NCI-H2029 (cell line): ENCODE results near the gene GIMAP2.
"Not testable (repeated sequence)": the region's sequence is repeated elsewhere in the genome, so short reads cannot be mapped to it uniquely, and the experiment has no call there.

ENCODE experiments used
- DNase-seq: peaks from one replicate; lab custom pipeline; 2025; lab: John Stamatoyannopoulos, UW

The GIMAP2 gene

DNA sequence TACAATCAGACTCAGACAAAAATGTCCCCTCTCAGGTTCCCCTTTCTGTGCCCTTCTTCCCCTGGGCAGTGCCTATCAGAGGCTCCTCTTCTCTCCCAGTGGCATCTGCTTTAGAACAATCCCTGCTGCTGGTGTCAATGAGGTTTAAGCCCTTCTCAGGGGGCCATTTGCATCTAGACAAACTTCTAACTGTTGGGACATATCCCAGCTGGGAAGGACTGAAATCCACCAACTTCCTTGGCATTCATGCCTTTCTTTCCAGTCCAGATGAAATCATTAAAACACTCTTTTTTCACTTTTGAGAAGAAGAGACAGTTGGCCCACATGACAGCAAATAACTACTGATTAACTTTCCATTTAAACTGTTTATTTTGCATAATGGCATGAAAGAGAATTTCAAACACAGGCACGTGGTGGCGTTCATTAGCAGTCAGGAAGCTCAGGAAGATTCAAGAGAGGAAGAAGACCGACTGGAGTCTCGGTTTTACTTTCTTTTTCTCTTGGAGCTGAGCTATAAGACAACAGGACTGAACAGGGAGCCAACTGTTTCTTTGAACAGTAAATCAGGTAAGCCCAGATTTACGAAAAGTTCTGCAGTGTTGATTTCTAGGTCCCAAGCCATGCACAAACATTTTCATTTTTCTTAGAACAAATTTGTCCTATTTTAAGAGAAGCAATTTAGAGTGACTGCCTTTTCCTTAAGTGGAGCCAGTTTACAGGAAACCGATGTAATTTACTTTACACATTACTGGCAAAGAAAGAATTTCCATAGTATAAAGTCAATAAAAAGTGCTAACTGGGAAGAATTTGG is at the start of gene GIMAP2:
TSS of gene GIMAP2 (plus strand) at position 488 of the 811 bp plus-strand sequence. CDS start 1,354 bp downstream, outside the sequence.
- DNase-seq = no peak

GRCh38 chr7:150641854-150642253 is 43.7 kb upstream of the GIMAP2 start:
- DNase-seq = no peak

- DNase-seq = no peak
Observed at GRCh38 chr7:150642926-150643325, 42.6 kb upstream of the GIMAP2 start.

DNA sequence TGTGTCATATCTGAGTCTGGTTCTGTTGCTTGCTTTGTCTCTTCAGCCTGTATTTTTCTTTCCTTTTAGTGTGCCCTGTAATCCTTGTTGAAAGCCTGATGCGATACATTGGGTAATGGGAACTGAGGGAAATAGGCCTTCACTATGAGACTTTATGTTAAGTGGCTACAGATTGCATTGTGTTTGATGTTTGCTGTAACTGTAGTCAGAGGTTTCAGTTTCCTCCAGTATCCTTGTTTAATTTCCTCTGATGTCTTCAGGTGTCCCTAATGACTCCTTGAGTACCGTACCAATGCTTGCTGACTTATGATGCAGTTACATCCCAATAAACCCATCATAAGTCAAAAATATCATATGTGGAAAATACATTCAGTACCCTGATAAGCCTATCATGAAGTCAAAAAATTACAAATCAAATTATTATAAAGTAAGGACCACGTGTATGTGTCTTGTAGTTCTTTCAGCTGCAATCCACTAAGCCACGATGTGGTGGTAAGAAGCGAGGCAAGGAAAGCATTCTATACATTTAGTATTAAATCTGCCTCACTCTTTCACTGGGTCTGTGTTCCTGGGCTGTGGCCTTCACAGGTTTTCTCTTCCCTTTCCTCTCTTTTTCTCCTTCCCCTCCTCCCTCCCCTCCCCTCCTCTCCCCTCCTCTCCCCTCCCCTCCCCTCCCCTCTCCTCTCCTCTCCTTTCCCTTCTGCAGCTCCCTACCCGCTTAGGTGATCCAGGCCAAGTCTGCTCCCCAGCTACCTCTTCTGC is 40.1 kb upstream of the GIMAP2 start:
- DNase-seq = no peak

DNA sequence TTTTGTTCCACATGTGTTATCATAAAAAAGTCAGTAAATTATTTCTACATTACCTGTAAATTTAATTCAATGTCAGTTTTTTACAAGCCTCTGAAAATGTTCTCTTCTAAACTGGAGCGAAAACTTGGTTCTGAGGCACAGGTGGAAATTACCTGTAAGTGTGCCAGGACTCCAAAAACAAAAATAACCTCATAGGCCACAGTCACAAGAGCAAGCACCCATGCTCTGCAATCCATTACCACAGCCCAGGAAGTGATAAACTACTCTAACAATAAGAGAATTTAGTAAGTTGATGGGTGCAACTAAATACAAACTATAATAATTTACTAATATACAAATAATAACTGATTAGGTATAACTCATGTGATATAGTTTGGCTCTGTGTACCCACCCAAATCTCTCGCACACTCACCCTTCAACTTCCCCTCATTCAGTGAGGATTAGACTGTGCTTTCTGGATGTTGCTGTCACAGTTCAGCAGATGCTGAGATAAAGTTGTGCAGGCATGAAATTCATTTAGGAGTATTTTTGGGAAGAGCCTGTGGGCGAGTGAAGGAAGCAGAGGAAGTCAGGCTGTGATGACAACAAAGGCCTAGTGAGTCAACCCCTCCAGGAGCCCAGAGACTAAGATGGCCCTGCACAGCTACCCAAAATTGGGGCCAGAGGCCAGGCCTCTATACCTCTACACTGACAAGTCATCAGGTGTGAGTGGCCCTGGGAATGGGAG is 37.0 kb upstream of the GIMAP2 start:
- DNase-seq = no peak

DNA sequence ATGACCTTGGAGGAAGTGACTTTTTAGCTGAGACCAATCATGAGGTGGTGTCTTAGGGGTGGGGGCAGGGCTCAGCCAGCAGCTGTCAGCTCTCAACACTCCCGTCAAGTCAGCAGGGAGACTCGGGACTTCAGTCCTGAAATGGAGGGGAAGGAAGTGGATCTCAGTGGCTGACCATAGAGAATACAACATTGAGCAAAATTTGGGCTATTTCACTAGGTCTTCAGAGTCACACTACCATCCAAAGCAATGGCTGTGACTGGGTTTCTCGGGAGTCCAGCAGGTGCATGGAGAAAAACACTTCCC is 36.5 kb upstream of the GIMAP2 start:
- no peak for DNase-seq

GRCh38 chr7:150654692-150655091 is 30.8 kb upstream of the GIMAP2 start:
- no peak for DNase-seq

DNA sequence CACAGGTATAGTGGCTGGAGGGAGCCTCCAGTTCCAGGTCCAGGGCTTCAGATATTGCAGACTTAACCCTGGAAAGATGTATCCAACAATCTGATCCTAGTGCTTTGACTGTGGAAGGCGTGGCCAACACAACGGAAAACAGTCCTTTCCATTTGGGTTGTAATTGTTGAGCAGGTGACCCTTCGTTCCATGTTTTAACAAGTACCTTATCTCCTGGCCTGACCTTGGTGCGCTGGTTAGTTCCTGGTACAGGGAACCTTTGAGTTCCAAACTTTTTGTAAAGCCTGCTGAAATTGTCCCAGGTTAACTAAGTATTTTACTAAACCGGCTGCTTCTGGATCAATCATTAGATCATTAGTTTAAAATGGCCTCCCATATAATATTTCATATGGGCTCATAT is 29.5 kb upstream of the GIMAP2 start:
- no peak for DNase-seq

- DNase-seq = no peak
Observed at GRCh38 chr7:150657526-150657925, 28.0 kb upstream of the GIMAP2 start.

DNA sequence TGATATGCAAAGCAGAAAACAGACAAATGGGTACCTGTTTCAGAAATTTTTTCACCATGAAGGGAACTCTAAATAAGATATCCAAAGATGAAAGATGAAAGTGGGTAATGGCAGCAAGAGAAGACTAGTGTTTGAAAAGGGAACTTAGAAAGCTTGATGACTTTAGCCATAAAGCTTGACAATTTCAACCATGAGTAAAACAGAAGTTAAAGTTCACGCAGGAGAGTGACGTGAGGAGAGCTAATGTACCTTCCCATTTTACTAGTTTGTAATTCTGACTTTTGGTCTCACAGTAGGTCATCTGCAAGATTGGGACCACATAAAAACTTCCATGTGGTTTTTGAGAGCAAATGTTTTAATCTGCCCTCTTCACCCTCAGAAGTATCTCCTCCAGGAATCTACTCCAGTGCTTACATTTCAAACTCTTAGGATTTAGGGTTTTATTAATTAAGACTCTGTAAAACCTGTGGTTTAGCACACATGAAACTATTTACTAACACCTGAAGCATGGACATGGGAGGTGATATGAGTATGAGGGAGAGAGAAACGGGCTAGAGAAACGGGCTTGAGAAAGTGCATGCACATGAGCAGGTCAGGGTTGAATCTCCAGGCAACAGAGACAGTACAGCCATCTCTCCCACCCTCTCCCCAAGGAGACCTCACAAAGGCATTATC is 24.4 kb upstream of the GIMAP2 start:
- no peak for DNase-seq

GRCh38 chr7:150662821-150663220 is 22.7 kb upstream of the GIMAP2 start:
- not testable (repeated sequence) for DNase-seq

DNA sequence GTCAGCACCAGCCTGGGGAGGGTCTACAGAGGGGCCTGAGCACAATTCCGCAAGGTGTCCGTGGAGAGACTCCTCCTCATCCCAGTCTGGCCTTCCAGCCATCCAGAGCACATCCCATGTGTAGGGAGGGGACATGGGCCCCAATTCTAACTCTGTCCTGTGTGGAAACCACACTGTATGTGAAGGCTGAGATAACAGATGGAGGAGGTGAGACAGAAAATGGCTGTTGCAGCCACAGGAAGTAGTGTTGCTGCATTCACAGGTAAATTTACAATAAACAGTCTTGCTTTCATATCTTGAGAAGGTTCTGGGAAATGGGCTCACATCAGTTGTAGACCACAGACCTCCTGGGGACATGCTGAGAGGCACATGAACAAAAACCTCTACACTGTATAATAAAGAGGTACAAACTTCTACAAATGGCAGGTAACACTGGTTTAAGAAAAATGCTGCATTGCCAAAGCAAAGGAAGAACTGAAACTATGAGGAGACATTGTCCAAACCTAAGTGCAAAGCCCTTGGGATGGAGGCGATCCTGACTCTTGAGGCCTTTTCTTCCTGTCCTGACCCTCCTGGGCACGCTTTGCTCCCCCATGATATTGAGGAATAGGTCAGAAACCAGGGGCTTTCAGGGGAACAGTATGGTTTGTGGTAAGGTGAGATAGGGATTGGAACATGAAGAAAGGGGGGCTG is 21.6 kb upstream of the GIMAP2 start:
- DNase-seq = no peak

DNA sequence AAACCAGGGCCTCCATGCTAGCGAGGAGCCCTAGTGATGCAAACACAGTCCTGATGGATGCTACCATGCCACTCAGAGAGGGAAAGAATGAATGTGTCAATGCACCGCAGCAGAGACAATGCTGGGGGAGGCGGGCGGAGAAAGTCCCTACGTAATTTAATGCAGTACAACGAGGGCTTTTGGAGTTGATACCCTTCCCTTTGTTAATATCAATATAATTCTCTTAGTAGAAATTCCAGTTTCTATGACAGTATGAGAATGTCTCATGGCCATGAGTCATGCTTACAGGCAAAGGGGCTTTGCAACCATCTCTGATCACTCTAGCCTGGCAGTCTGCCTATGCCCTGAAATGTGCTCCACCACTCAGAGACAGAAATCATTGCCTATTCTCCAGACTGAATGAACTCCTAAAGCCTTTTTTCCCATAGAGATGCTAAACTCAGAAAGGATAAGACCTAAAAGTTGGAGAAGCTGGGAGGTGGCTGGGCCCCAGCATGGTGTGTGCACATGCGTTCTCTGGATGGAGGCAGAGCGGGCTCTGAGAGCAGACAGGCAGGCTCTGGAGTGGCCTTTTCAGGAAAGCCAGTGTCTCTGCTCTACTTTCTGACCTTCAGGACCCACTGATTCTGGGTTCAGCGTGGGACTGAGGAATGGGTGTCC is 20.3 kb upstream of the GIMAP2 start:
- DNase-seq = no peak

- no peak for DNase-seq
Observed at GRCh38 chr7:150665896-150666295, 19.6 kb upstream of the GIMAP2 start.

DNA sequence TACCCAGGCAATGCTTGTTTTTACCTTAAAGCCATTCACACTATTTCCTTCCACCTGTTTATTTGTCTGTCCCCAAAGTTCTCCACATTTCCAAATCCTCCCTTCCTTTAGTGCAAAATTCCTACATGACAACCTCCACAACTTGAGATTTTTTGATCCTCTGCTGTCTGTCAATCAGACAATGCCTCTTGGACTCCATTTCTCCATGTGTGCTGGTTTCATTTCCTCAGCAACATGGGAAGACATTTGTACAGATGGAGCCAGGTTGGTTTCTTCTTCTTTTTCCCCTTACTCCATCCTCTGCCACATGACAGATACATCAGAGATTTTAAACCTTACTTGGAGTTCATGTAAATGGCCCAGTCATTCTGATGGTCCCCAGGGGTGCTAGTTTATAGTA is 19.1 kb upstream of the GIMAP2 start:
- no peak for DNase-seq

GRCh38 chr7:150668472-150668911 is 17.0 kb upstream of the GIMAP2 start:
- no peak for DNase-seq

GRCh38 chr7:150668977-150669376 is 16.5 kb upstream of the GIMAP2 start:
- no peak for DNase-seq

- DNase-seq = not testable (repeated sequence)
Observed at GRCh38 chr7:150671798-150672585, 13.5 kb upstream of the GIMAP2 start.

GRCh38 chr7:150675714-150676113 is 9.8 kb upstream of the GIMAP2 start:
- no peak for DNase-seq

GRCh38 chr7:150676276-150676675 is 9.2 kb upstream of the GIMAP2 start:
- not testable (repeated sequence) for DNase-seq
